Ishikawa (cell line): ENCODE results near the gene PTPN21.

Experiments
- CEBPB ChIP-seq: IDR thresholded peaks from 2 replicates; pipeline ENCODE4 v1.6.1; 2012
- CREB1 ChIP-seq: IDR thresholded peaks from 2 replicates; pipeline ENCODE4 v1.6.1; 2012; ENCODE audit warnings: low read depth
- EGR1 ChIP-seq: IDR thresholded peaks from 2 replicates; pipeline ENCODE4 v1.6.1; 2012
- EP300 ChIP-seq: IDR thresholded peaks from 2 replicates; pipeline ENCODE4 v1.6.1; 2012; ENCODE audit warnings: borderline replicate concordance
- FOXM1 ChIP-seq: IDR thresholded peaks from 2 replicates; pipeline ENCODE4 v1.6.1; 2012; ENCODE audit warnings: low read depth, borderline replicate concordance
- MAX ChIP-seq: IDR thresholded peaks from 2 replicates; pipeline ENCODE4 v1.6.1; 2012
- NFIC ChIP-seq: IDR thresholded peaks from 2 replicates; pipeline ENCODE4 v1.6.1; 2012
- RAD21 ChIP-seq: IDR thresholded peaks from 2 replicates; pipeline ENCODE4 v1.6.1; 2012; ENCODE audit warnings: low read depth
- TAF1 ChIP-seq: IDR thresholded peaks from 2 replicates; pipeline ENCODE4 v1.6.1; 2012; ENCODE audit warnings: low read depth, mild to moderate bottlenecking
- TCF12 ChIP-seq: IDR thresholded peaks from 2 replicates; pipeline ENCODE4 v1.6.1; 2012; ENCODE audit warnings: low read depth
- TEAD4 ChIP-seq: IDR thresholded peaks from 2 replicates; pipeline ENCODE4 v1.6.1; 2012
- YY1 ChIP-seq: IDR thresholded peaks from 2 replicates; pipeline ENCODE4 v1.6.1; 2012; ENCODE audit warnings: low read depth
- ZBTB7A ChIP-seq: IDR thresholded peaks from 2 replicates; pipeline ENCODE4 v1.6.1; 2012; ENCODE audit warnings: low read depth
- TF ChIP-seq, protein P1 (sequence below): IDR thresholded peaks from 2 replicates; pipeline ENCODE4 v1.6.1; 2012; ENCODE audit warnings: low read depth, mild to moderate bottlenecking
- TF ChIP-seq, protein P2 (sequence below): IDR thresholded peaks from 2 replicates; pipeline ENCODE4 v1.6.1; 2012

Gene PTPN21

GRCh38 chr14:88559852-88560251, 5.0 kb upstream of the PTPN21 start:
- TF ChIP-seq, protein P1, sequence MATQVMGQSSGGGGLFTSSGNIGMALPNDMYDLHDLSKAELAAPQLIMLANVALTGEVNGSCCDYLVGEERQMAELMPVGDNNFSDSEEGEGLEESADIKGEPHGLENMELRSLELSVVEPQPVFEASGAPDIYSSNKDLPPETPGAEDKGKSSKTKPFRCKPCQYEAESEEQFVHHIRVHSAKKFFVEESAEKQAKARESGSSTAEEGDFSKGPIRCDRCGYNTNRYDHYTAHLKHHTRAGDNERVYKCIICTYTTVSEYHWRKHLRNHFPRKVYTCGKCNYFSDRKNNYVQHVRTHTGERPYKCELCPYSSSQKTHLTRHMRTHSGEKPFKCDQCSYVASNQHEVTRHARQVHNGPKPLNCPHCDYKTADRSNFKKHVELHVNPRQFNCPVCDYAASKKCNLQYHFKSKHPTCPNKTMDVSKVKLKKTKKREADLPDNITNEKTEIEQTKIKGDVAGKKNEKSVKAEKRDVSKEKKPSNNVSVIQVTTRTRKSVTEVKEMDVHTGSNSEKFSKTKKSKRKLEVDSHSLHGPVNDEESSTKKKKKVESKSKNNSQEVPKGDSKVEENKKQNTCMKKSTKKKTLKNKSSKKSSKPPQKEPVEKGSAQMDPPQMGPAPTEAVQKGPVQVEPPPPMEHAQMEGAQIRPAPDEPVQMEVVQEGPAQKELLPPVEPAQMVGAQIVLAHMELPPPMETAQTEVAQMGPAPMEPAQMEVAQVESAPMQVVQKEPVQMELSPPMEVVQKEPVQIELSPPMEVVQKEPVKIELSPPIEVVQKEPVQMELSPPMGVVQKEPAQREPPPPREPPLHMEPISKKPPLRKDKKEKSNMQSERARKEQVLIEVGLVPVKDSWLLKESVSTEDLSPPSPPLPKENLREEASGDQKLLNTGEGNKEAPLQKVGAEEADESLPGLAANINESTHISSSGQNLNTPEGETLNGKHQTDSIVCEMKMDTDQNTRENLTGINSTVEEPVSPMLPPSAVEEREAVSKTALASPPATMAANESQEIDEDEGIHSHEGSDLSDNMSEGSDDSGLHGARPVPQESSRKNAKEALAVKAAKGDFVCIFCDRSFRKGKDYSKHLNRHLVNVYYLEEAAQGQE, result no peak
- TF ChIP-seq RAD21, result peak; percentile 19; the same call in 1 of the 2 replicates

- TF ChIP-seq TAF1, result no peak
- TF ChIP-seq CEBPB, result no peak
- no peak for TF ChIP-seq NFIC
- TF ChIP-seq YY1, result no peak
- no peak for TF ChIP-seq ZBTB7A
- TF ChIP-seq TCF12, result no peak
- no peak for TF ChIP-seq RAD21
- TF ChIP-seq, protein P1, result no peak
- no peak for TF ChIP-seq FOXM1
- no peak for TF ChIP-seq TEAD4
- TF ChIP-seq MAX, result no peak
- TF ChIP-seq, protein P2, sequence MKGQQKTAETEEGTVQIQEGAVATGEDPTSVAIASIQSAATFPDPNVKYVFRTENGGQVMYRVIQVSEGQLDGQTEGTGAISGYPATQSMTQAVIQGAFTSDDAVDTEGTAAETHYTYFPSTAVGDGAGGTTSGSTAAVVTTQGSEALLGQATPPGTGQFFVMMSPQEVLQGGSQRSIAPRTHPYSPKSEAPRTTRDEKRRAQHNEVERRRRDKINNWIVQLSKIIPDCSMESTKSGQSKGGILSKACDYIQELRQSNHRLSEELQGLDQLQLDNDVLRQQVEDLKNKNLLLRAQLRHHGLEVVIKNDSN, result no peak
- TF ChIP-seq CREB1, result no peak
- no peak for TF ChIP-seq EGR1
- TF ChIP-seq EP300, result no peak
Observed at GRCh38 chr14:88556581-88556980, 1.8 kb upstream of the PTPN21 start.

- no peak for TF ChIP-seq TAF1
- no peak for TF ChIP-seq CEBPB
- no peak for TF ChIP-seq CREB1
- TF ChIP-seq, protein P2, result no peak
- TF ChIP-seq MAX, result no peak
- no peak for TF ChIP-seq ZBTB7A
- no peak for TF ChIP-seq TEAD4
- TF ChIP-seq YY1, result no peak
- TF ChIP-seq TCF12, result no peak
- TF ChIP-seq RAD21, result no peak
- TF ChIP-seq FOXM1, result no peak
- TF ChIP-seq, protein P1, result no peak
Observed at GRCh38 chr14:88553886-88554456, 836 bp downstream of the PTPN21 start.

GRCh38 chr14:88552876-88553275, 1.9 kb downstream of the PTPN21 start:
- TF ChIP-seq ZBTB7A, result no peak
- TF ChIP-seq NFIC, result no peak
- TF ChIP-seq RAD21, result no peak
- no peak for TF ChIP-seq CREB1
- TF ChIP-seq TCF12, result no peak
- TF ChIP-seq, protein P1, result no peak
- no peak for TF ChIP-seq EGR1
- no peak for TF ChIP-seq EP300
- no peak for TF ChIP-seq FOXM1
- no peak for TF ChIP-seq TEAD4
- TF ChIP-seq TAF1, result no peak
- TF ChIP-seq MAX, result no peak
- TF ChIP-seq, protein P2, result no peak
- TF ChIP-seq YY1, result no peak
- TF ChIP-seq CEBPB, result no peak
